Mucosa of gallbladder (tissue), 1 donor: ENCODE results near the gene PDZD2. TPM values are rescaled to one million over a fixed set of nuclear protein-coding genes. Genes with fewer than 3 reads are reported as not detected.

Source experiments
- DNase-seq: peaks from one replicate; pipeline ENCODE4 v3.0.0-alpha.2; 2020; ENCODE audit warnings: low spot score
- total RNA-seq: library from RNA; stranded (reverse); gene quantifications from one replicate; pipeline ENCODE4 v1.2.1, GENCODE V29; 2021
- donor health status: DM: no; HTN: no; CAD: no.

Gene PDZD2
- total RNA-seq, 1 donor from 2014 or later = 2.7 TPM

GRCh38 chr5:31976169-31976568, 337.2 kb downstream of the PDZD2 start:
- no peak for DNase-seq

DNA sequence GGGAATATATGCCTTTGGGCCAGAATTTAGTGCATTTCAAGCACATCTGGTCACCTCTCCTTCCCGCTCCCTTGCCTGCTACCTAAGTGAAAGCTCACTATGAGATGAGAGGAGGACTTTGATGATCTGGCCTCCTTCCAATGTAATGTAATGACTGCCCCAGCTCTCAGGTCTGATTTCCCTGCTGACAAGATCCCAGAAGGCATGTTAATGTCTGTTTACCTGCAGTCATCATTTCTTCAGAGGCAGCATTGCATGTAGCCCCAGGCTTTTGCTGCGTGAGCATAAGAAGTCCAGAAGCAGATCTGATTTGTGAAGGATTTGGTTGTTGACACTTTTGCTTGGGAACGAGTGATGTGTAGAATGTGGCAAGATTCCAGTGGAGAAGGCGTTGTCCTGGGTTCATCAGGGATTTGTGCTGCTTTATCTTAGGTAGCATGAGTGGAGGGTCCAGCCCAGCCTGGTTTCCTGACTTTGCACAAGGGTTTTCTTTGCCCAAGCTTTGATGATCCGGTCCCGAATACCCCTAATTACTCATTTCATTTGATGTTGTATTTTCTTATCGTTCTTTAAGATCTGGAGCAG, 342.5 kb downstream of the PDZD2 start:
- no peak for DNase-seq

DNA sequence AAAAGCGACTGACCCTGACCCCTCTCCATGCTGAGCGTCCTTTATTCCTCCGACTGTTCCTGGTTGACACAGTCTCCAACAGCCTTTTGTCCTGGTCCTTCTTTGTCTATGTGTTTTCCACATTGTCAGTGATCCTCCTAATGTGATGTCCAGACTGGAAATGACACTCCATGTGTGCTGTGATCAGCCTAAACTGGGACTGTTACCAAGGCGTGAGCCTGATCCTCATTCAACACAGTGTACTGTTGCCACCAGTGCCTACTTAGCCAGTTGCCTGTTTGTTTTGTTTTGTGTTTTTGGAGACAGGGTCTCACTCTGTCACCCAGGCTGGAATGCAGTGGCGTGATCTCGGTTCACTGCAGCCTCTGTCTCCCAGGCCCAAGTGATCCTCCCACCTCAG, 343.1 kb downstream of the PDZD2 start:
- no peak for DNase-seq

GRCh38 chr5:31982621-31983020, 343.7 kb downstream of the PDZD2 start:
- no peak for DNase-seq

- no peak for DNase-seq
These were observed 344.9 kb downstream of the PDZD2 start for GRCh38 chr5:31983851-31984250.

GRCh38 chr5:31984691-31985090, 345.8 kb downstream of the PDZD2 start:
- no peak for DNase-seq

DNA sequence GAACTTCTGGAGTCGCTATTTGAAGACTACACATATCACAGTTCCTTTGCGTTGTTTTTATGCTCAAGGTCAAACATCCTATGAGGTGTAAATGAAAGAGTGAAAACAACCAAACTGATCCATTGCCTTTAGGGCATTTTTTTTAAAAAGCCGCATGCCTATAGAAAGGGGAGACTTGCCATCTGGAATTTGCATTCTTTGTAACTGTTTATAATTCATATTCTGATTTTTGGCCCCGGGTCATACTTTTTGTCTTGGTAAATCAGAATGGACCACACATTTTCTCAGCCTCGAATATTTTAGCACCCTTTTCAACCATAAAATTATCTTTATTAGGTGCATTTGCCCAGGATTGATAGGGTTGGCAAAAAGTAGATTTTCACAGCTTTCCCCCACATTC, 347.2 kb downstream of the PDZD2 start:
- DNase-seq = no peak

- DNase-seq = no peak
These were observed 349.2 kb downstream of the PDZD2 start for GRCh38 chr5:31987985-31988710.

DNA sequence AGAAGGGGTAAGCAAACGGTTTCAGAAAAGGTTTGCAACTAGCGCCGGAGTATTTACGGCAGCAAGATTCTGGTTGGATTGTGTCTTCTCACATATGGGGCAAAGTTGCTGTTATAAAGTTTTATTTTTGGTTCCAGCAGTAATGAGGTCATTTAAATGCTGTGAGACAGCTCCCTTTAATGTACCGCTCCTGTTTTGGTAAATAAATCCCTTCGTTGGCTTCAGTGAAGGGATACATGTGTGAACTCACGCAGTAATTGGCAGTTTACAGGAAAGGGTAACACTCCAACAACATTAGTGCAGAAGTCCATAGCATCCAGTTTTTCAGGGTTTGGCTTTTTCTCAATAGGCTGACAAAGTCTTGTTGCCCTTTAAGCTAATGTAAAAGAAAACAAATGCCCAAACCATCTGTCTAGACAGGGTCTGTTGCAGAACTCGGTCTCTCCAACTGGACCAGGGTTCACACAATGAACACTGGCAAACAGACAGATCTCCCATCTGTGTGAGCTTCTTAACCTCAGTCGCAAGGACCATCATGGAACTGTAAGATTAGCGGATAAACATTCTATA, 351.2 kb downstream of the PDZD2 start:
- no peak for DNase-seq

GRCh38 chr5:31990701-31991110, 351.8 kb downstream of the PDZD2 start:
- DNase-seq = no peak

DNA sequence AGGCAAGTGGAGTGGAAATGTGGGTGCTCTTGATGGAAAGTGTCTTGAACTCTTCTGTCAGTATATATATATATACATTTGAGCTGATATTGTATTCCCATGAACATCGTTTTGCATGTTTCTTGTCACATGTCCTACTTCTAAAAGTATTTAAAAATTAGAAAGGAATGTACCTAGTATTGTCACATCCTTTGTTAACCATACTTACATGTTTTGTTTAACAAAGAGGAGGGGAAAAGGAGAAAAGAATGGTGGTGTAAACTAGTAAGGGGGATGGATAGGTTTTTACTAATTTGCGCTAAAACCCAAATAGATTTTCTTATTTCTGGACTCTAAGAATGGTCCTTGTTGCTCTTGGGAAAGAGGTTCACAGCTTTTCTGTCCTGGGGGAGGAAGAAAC, 353.4 kb downstream of the PDZD2 start:
- no peak for DNase-seq

GRCh38 chr5:31993165-31993961, 354.4 kb downstream of the PDZD2 start:
- no peak for DNase-seq

DNA sequence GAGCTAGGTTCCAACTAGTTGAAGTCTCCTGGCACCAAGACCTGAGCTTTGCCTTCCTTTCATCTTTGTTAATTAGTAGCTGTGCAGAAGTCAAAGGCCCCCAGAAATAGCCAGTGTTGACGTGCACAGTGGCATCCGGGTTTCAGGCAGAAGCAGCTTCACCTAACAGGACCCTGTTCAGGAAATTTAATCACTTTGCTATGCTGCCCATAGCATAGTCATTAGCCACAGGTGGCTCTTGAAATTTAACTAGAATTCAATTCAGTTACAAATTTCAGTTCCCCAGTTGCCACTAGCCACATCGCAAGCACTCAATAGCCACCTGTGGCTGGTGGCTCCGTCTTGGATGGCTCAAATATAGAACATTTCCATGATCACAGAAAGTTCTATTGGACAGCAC, 356.1 kb downstream of the PDZD2 start:
- DNase-seq = no peak

GRCh38 chr5:31995714-31996113, 356.8 kb downstream of the PDZD2 start:
- no peak for DNase-seq

DNA sequence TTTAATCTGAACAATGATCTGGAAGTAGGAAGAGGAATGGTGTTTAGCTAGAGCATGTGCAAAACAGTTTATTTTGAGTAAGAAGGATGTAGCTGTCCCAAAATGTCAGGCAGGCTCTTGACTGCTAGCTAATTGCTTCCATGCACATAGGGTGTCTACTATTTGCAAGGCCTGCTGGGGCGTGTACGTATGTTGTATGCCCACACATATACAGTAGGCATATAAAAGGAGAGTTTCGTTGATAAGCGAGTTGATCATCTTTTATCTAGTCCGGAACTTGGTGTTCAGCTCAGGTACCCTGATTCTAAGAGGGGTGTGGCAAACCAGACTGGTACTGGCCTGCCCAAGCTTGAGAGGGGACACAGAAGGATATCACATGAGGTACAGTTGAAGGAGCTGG, 358.0 kb downstream of the PDZD2 start:
- no peak for DNase-seq

DNA sequence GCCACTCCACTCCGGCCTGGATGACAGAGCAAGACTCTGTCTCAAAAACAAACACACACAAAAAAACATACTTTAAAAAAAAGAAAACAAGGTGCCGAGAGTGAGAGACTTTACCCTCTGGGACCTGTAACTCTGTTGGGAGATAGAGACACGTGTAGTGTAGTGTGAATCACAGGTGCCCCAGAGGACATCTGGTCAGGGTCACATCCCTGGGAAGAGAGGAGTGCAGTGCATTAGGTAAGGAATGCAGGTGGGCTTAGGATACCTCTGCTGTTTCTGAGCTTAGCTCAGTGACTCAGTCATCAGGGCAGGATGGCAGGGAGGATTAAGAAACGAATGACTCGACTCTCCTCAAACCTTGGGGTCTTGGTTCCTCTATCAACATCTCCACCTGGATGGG, 360.5 kb downstream of the PDZD2 start:
- DNase-seq = no peak

- no peak for DNase-seq
These were observed 361.8 kb downstream of the PDZD2 start for GRCh38 chr5:32000731-32001130.

- no peak for DNase-seq
These were observed 362.4 kb downstream of the PDZD2 start for GRCh38 chr5:32001284-32001683.

DNA sequence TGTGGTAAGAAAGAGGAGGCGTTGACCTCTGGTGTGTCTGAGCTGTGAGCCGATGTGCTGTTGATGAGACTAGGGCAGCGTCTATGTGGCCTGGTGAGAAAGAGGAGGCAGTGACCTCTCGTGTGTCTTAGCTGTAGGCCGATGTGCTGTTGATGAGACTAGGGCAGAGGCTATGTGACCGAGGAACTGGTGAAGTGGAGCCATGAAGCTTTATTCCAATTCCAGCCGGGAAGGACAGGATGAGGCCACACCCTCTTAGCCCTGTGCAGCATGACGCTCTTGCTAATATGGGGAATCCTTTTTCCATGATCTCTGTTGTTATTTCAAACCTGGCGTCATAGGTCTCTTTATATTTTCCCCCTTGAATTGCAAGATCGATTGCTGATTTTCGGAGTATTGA, 362.8 kb downstream of the PDZD2 start:
- DNase-seq = no peak

DNA sequence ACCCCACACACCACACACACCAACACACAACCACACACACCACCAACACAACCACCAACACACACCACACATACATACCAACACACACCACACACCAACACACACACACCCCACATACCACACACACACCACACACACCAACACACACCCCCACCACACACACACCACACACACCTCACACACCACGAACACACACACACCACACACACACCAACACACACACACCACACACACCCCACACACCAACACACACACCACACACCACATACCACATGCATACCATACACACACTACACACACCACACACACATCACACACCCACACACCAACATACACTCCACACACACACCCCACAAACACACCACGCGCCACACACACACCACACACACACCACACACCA, 363.8 kb downstream of the PDZD2 start:
- no peak for DNase-seq

- no peak for DNase-seq
These were observed 365.1 kb downstream of the PDZD2 start for GRCh38 chr5:32003981-32004380.

DNA sequence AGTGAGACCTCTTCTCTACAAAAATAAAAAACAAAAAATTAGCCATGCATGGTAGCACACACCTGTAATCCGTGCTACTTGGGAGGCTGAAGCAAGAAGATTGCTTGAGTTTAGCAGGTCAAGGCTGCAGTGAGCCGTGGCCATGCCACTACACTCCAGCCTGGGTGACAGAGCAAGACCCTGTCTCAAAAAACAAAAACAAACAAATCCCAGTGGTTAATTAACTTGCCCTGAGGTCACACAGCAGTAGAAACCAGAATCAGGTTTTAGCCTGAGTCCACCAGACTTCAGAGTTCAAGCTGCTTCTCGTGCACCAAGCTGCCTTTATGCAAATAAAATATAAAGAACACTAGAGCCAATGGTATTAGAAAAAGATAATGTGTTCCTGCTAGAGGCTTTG, 365.5 kb downstream of the PDZD2 start:
- no peak for DNase-seq

DNA sequence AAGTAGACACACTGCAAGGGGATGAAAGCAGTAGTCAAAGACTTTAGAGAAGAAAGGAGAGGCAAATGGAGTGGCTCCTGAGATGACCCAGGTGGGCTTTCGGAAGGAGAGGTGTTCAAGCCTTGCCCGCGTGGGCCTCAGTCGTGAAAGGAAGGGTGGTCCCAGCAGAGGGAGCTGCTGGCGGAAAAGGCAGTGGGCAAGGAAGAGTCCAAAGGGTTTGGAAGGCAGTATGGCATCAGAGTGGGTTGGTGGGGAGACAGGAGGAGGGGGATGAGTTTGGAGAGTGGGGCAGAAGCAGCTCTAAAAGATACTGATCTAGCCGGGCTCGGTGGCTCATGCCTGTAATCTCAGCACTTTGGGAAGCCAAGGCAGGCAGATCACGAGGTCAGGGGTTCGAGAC, 369.8 kb downstream of the PDZD2 start:
- DNase-seq = no peak
